HG02981 (cell line): ENCODE measurements around the gene IL19.

Source experiments
- ATAC-seq: cut with Tn5 transposase; IDR thresholded peaks from one replicate; pipeline ENCODE4 v1.9.1; 2021; ENCODE audit warnings: mild to moderate bottlenecking, moderate library complexity; ENCODE audit not compliant: unreplicated experiment

Gene IL19

GRCh38 chr1:206797534-206798383, 27.2 kb downstream of the IL19 start:
- ATAC-seq: no peak

GRCh38 chr1:206798384-206798996, 27.9 kb downstream of the IL19 start:
- no peak for ATAC-seq

GRCh38 chr1:206799311-206799710, 28.7 kb downstream of the IL19 start:
- ATAC-seq: no peak

GRCh38 chr1:206800411-206800810, 29.8 kb downstream of the IL19 start:
- no peak for ATAC-seq

GRCh38 chr1:206800891-206801290, 30.3 kb downstream of the IL19 start:
- ATAC-seq: no peak

GRCh38 chr1:206801467-206801866, 30.9 kb downstream of the IL19 start:
- no peak for ATAC-seq

- ATAC-seq: no peak
These were observed 31.8 kb downstream of the IL19 start for GRCh38 chr1:206802401-206802800.

- peak; percentile 95 for ATAC-seq
These were observed 32.7 kb downstream of the IL19 start for GRCh38 chr1:206803221-206803730.

- no peak for ATAC-seq
These were observed 33.7 kb downstream of the IL19 start for GRCh38 chr1:206804156-206804737.

- ATAC-seq: no peak
These were observed 34.8 kb downstream of the IL19 start for GRCh38 chr1:206805357-206805756.

GRCh38 chr1:206808615-206809014, 38.0 kb downstream of the IL19 start:
- ATAC-seq: peak; percentile 65

GRCh38 chr1:206809504-206810084, 39.0 kb downstream of the IL19 start:
- no peak for ATAC-seq

- no peak for ATAC-seq
These were observed 41.9 kb downstream of the IL19 start for GRCh38 chr1:206812471-206812870.

GRCh38 chr1:206814716-206815341, 44.3 kb downstream of the IL19 start:
- ATAC-seq: no peak

- peak; percentile 83 for ATAC-seq
These were observed 46.1 kb downstream of the IL19 start for GRCh38 chr1:206816390-206817287.

- ATAC-seq: no peak
These were observed 50.9 kb downstream of the IL19 start for GRCh38 chr1:206821493-206821892.

- no peak for ATAC-seq
These were observed 53.2 kb downstream of the IL19 start for GRCh38 chr1:206823727-206824126.

GRCh38 chr1:206824331-206824730, 53.8 kb downstream of the IL19 start:
- no peak for ATAC-seq

GRCh38 chr1:206826394-206826793, 55.8 kb downstream of the IL19 start:
- ATAC-seq: no peak

GRCh38 chr1:206828061-206828460, 57.5 kb downstream of the IL19 start:
- no peak for ATAC-seq
